Measurements from ENCODE around the gene ZNF787.

ZNF787 gene

GRCh38 chr19:56121180-56122167 lies at the start of gene ZNF787:
TSS of gene ZNF787 (minus strand) at chr19:56121295. CDS start at chr19:56103217, 18,078 bp downstream.
- Mint-ChIP-seq H3K4me3 (peak within 1 kb of the TSS; percentile 88), H3K9me3 (ENCODE audit: low read depth) (no peaks in the 10 kb centered on the region), H3K4me1 (ENCODE audit: low read depth) (peaks cover 34% of the 10 kb centered on the region), H3K36me3 (no peaks in the 10 kb centered on the region), H3K27me3 (no peaks in the 10 kb centered on the region), H3K27ac (peak within 1 kb of the TSS; percentile 94)

- no peaks in the 10 kb centered on the region for H3K36me3 Mint-ChIP-seq
- H3K27ac Mint-ChIP-seq, result no peak overlapping the region
- H3K4me3 Mint-ChIP-seq, result no peak overlapping the region
- H3K9me3 Mint-ChIP-seq (ENCODE audit: low read depth), result no peaks in the 10 kb centered on the region
- no peaks in the 10 kb centered on the region for H3K4me1 Mint-ChIP-seq (ENCODE audit: low read depth)
- peaks cover 2% of the 10 kb centered on the region for H3K27me3 Mint-ChIP-seq
Observed at GRCh38 chr19:56170261-56170660, 49.2 kb upstream of the ZNF787 start.

GRCh38 chr19:56167064-56167578 lies 46.0 kb upstream of the ZNF787 start:
- Mint-ChIP-seq H3K4me1 (ENCODE audit: low read depth) (peaks cover 8% of the 10 kb centered on the region), H3K27me3 (peaks cover 4% of the 10 kb centered on the region), H3K36me3 (no peaks in the 10 kb centered on the region), H3K4me3 (no peak overlapping the region), H3K27ac (no peak overlapping the region), H3K9me3 (ENCODE audit: low read depth) (no peaks in the 10 kb centered on the region)

- no peak overlapping the region for H3K27ac Mint-ChIP-seq
- peaks cover 7% of the 10 kb centered on the region for H3K36me3 Mint-ChIP-seq
- peaks cover 4% of the 10 kb centered on the region for H3K27me3 Mint-ChIP-seq
- H3K4me3 Mint-ChIP-seq, result no peak overlapping the region
- H3K4me1 Mint-ChIP-seq (ENCODE audit: low read depth), result peaks cover 10% of the 10 kb centered on the region
- no peaks in the 10 kb centered on the region for H3K9me3 Mint-ChIP-seq (ENCODE audit: low read depth)
Observed at GRCh38 chr19:56163097-56163496, 42.0 kb upstream of the ZNF787 start.

GRCh38 chr19:56162258-56162657 lies 41.2 kb upstream of the ZNF787 start:
- no peak overlapping the region for H3K4me3 Mint-ChIP-seq
- peaks cover 10% of the 10 kb centered on the region for H3K4me1 Mint-ChIP-seq (ENCODE audit: low read depth)
- no peaks in the 10 kb centered on the region for H3K9me3 Mint-ChIP-seq (ENCODE audit: low read depth)
- peaks cover 7% of the 10 kb centered on the region for H3K36me3 Mint-ChIP-seq
- H3K27ac Mint-ChIP-seq, result no peak overlapping the region
- H3K27me3 Mint-ChIP-seq, result peaks cover 2% of the 10 kb centered on the region

- Mint-ChIP-seq H3K4me3 (no peak overlapping the region), H3K9me3 (ENCODE audit: low read depth) (no peaks in the 10 kb centered on the region), H3K27ac (no peak overlapping the region), H3K27me3 (peaks cover 2% of the 10 kb centered on the region), H3K4me1 (ENCODE audit: low read depth) (peaks cover 10% of the 10 kb centered on the region), H3K36me3 (peaks cover 7% of the 10 kb centered on the region)
Observed at GRCh38 chr19:56161534-56161933, 40.4 kb upstream of the ZNF787 start.

- Mint-ChIP-seq H3K9me3 (ENCODE audit: low read depth) (no peaks in the 10 kb centered on the region), H3K36me3 (peaks cover 7% of the 10 kb centered on the region), H3K4me3 (no peak overlapping the region), H3K27ac (no peak overlapping the region), H3K4me1 (ENCODE audit: low read depth) (peaks cover 8% of the 10 kb centered on the region), H3K27me3 (no peaks in the 10 kb centered on the region)
Observed at GRCh38 chr19:56159622-56160271, 38.7 kb upstream of the ZNF787 start.

GRCh38 chr19:56159009-56159559 lies 38.0 kb upstream of the ZNF787 start:
- no peak overlapping the region for H3K27ac Mint-ChIP-seq

GRCh38 chr19:56158170-56158757 lies 37.2 kb upstream of the ZNF787 start:
- Mint-ChIP-seq H3K9me3 (ENCODE audit: low read depth) (no peaks in the 10 kb centered on the region), H3K27ac (no peak overlapping the region), H3K4me3 (no peak overlapping the region), H3K36me3 (peaks cover 7% of the 10 kb centered on the region), H3K4me1 (ENCODE audit: low read depth) (peaks cover 11% of the 10 kb centered on the region), H3K27me3 (no peaks in the 10 kb centered on the region)

More at GRCh38 chr19:56159009-56159559, 38.0 kb upstream of the ZNF787 start:
- H3K9me3 Mint-ChIP-seq (ENCODE audit: low read depth), result no peaks in the 10 kb centered on the region
- no peak overlapping the region for H3K4me3 Mint-ChIP-seq
- peaks cover 6% of the 10 kb centered on the region for H3K4me1 Mint-ChIP-seq (ENCODE audit: low read depth)
- no peaks in the 10 kb centered on the region for H3K27me3 Mint-ChIP-seq
- peaks cover 7% of the 10 kb centered on the region for H3K36me3 Mint-ChIP-seq

GRCh38 chr19:56156768-56157167 lies 35.7 kb upstream of the ZNF787 start:
- H3K4me1 Mint-ChIP-seq (ENCODE audit: low read depth), result peaks cover 16% of the 10 kb centered on the region
- no peak overlapping the region for H3K4me3 Mint-ChIP-seq
- H3K27me3 Mint-ChIP-seq, result no peaks in the 10 kb centered on the region
- H3K9me3 Mint-ChIP-seq (ENCODE audit: low read depth), result no peaks in the 10 kb centered on the region
- peaks cover 7% of the 10 kb centered on the region for H3K36me3 Mint-ChIP-seq
- H3K27ac Mint-ChIP-seq, result no peak overlapping the region

- Mint-ChIP-seq H3K9me3 (ENCODE audit: low read depth) (no peaks in the 10 kb centered on the region), H3K4me1 (ENCODE audit: low read depth) (peaks cover 16% of the 10 kb centered on the region), H3K36me3 (peaks cover 9% of the 10 kb centered on the region), H3K27me3 (no peaks in the 10 kb centered on the region), H3K4me3 (no peak overlapping the region), H3K27ac (peak overlapping the region; percentile 16)
Observed at GRCh38 chr19:56155124-56155687, 34.1 kb upstream of the ZNF787 start.

GRCh38 chr19:56153507-56153906 lies 32.4 kb upstream of the ZNF787 start:
- H3K36me3 Mint-ChIP-seq, result peaks cover 6% of the 10 kb centered on the region
- no peaks in the 10 kb centered on the region for H3K9me3 Mint-ChIP-seq (ENCODE audit: low read depth)
- H3K4me3 Mint-ChIP-seq, result no peak overlapping the region
- H3K4me1 Mint-ChIP-seq (ENCODE audit: low read depth), result peaks cover 18% of the 10 kb centered on the region
- H3K27me3 Mint-ChIP-seq, result no peaks in the 10 kb centered on the region
- H3K27ac Mint-ChIP-seq, result peak overlapping the region; percentile 89

GRCh38 chr19:56152644-56153043 lies 31.5 kb upstream of the ZNF787 start:
- Mint-ChIP-seq H3K4me1 (ENCODE audit: low read depth) (peaks cover 18% of the 10 kb centered on the region), H3K36me3 (peaks cover 9% of the 10 kb centered on the region), H3K4me3 (no peak overlapping the region), H3K27me3 (no peaks in the 10 kb centered on the region), H3K9me3 (ENCODE audit: low read depth) (no peaks in the 10 kb centered on the region), H3K27ac (peak overlapping the region; percentile 35)

- peaks cover 18% of the 10 kb centered on the region for H3K4me1 Mint-ChIP-seq (ENCODE audit: low read depth)
- H3K36me3 Mint-ChIP-seq, result peaks cover 9% of the 10 kb centered on the region
- no peaks in the 10 kb centered on the region for H3K27me3 Mint-ChIP-seq
Observed at GRCh38 chr19:56150358-56150757, 29.3 kb upstream of the ZNF787 start.

More at GRCh38 chr19:56150358-56150757, 29.3 kb upstream of the ZNF787 start:
- no peak overlapping the region for H3K27ac Mint-ChIP-seq
- no peak overlapping the region for H3K4me3 Mint-ChIP-seq
- H3K9me3 Mint-ChIP-seq (ENCODE audit: low read depth), result no peaks in the 10 kb centered on the region

Measured in activated naive CD8-positive, alpha-beta T cell (primary cell).